Sigmoid colon (tissue), 7 donors: ENCODE results near the gene B4GALNT3. TPM values are rescaled to one million over a fixed set of nuclear protein-coding genes. Genes with fewer than 3 reads are reported as not detected.

Experiments
- DNase-seq: peaks from one replicate; pipeline ENCODE4 v3.0.0-alpha.2; 2019
- H3K27ac ChIP-seq, 4 donors: fragments of 200-600 bp; sonication (generic); one replicate each; pipeline ENCODE4 v1.5.1; 2016 to 2019; ENCODE audit warnings: mild to moderate bottlenecking in 1 of 4
- H3K27me3 ChIP-seq, 3 donors: fragments of 200-600 bp; sonication (generic); one replicate each; pipeline ENCODE4 v1.5.1; 2019; ENCODE audit warnings: mild to moderate bottlenecking in 1 of 3
- H3K36me3 ChIP-seq, 4 donors: fragments of 200-600 bp; sonication (generic); one replicate each; pipeline ENCODE4 v1.5.1; 2016 to 2019
- H3K4me1 ChIP-seq, 4 donors: fragments of 200-600 bp; sonication (generic); one replicate each; pipeline ENCODE4 v1.5.1; 2017 to 2019
- H3K4me3 ChIP-seq, 4 donors: fragments of 200-600 bp; sonication (generic); one replicate each; pipeline ENCODE4 v1.5.1; 2017 to 2019; ENCODE audit warnings: mild to moderate bottlenecking in 2 of 4, moderate library complexity in 1 of 4
- H3K9me3 ChIP-seq, 4 donors: fragments of 200-600 bp in 3 of 4; sonication (generic) in 3 of 4; one replicate each; pipeline versions ENCODE4 v1.5.1 to v1.6.1; 2013 to 2019
- EP300 ChIP-seq, 4 donors: sonication (generic); formaldehyde crosslinking; IDR thresholded peaks; one replicate each; pipeline ENCODE4 v1.6.1; 2017; ENCODE audit warnings: antibody characterized with exemption in 4 of 4
- POLR2A ChIP-seq, 2 donors: fragments of 450-650 bp; IDR thresholded peaks; one replicate each; pipeline ENCODE4 v1.6.1; 2016; ENCODE audit warnings: antibody characterized with exemption in 2 of 2, mild to moderate bottlenecking in 2 of 2, moderate library complexity in 2 of 2
- POLR2AphosphoS5 ChIP-seq, 4 donors: sonication (generic); formaldehyde crosslinking; IDR thresholded peaks; one replicate each; pipeline ENCODE4 v1.6.1; 2017; ENCODE audit warnings: antibody characterized with exemption in 4 of 4
- WGBS, 2 donors: extraction: QIAGEN DNeasy Blood & Tissue Kit; methylation state at CpG; one replicate each; pipeline ENCODE4 v1.1.7; 2013; 5-methylcytosine and 5-hydroxymethylcytosine counted together
- intact Hi-C: fragments of 100-400 bp; cut with DNase I; formaldehyde crosslinking; loops from one replicate; pipeline ENCODE4 v1.15.1; 2023
- polyA plus RNA-seq, 3 donors: library from polyadenylated mRNA; stranded (reverse); fragments of 200-250 nt; gene quantifications; one replicate each; pipeline ENCODE4 v1.2.3, GENCODE V29; 2013
- total RNA-seq, 4 donors: library from RNA; depleted of rRNA; stranded (reverse); fragments of >200 nt; gene quantifications; one replicate each; pipeline ENCODE4 v1.1.0, GENCODE V29; 2016
- TF ChIP-seq, protein P1 (sequence below), 4 experiments: fragments of 450-650 bp in 3 of 4; fragments of 200-600 bp in 1 of 4; IDR thresholded peaks; one replicate each; pipeline ENCODE4 v1.5.1; 2016 to 2019; ENCODE audit warnings: antibody characterized with exemption in 4 of 4, mild to moderate bottlenecking in 3 of 4, moderate library complexity in 2 of 4
- donor health status: healthy with polysubstance abuse.
- donor health status: Bipolar disorder and iron deficiency.
- donor health status: healthy.

Gene B4GALNT3
- total and polyA plus RNA-seq, 7 donors = under 0.01 to 74.2 (median 0.36) TPM

DNA sequence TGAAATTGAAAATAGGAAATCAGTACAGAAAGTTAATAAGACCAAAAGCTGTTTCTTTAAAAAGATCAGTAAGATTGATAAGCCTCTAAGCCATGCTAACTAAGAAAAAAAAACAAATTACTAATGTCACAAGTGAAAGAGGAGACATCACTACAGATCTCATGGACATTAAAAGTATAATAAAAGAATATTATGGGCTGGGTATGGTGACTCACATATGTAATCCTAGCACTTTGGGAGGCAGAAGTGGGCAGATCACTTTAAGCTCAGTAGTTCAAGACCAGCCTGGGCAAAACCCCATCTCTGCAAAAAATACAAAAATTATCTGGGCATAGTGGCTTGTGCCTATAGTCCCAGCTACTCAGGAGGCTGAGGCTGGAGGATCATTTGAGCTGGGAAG lies 30.5 kb downstream of the B4GALNT3 start:
- Histone ChIP-seq H3K27ac (no peak overlapping the region), H3K27me3 (no peaks in the 10 kb centered on the region), H3K9me3 (peaks cover 0 to 13% (median 0%) of the 10 kb centered on the region in 4 donors), H3K4me1 (no peaks in the 10 kb centered on the region), H3K4me3 (no peak overlapping the region), H3K36me3 (no peaks in the 10 kb centered on the region)
- intact Hi-C loops = no loop called here
- no peak for DNase-seq
- TF ChIP-seq POLR2AphosphoS5 (IDR thresholded peaks at IDR 0.05) (no peak), POLR2A (IDR thresholded peaks at IDR 0.05) (no peak), EP300 (IDR thresholded peaks at IDR 0.05) (no peak)
- TF ChIP-seq, protein P1, sequence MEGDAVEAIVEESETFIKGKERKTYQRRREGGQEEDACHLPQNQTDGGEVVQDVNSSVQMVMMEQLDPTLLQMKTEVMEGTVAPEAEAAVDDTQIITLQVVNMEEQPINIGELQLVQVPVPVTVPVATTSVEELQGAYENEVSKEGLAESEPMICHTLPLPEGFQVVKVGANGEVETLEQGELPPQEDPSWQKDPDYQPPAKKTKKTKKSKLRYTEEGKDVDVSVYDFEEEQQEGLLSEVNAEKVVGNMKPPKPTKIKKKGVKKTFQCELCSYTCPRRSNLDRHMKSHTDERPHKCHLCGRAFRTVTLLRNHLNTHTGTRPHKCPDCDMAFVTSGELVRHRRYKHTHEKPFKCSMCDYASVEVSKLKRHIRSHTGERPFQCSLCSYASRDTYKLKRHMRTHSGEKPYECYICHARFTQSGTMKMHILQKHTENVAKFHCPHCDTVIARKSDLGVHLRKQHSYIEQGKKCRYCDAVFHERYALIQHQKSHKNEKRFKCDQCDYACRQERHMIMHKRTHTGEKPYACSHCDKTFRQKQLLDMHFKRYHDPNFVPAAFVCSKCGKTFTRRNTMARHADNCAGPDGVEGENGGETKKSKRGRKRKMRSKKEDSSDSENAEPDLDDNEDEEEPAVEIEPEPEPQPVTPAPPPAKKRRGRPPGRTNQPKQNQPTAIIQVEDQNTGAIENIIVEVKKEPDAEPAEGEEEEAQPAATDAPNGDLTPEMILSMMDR (IDR thresholded peaks at IDR 0.05) = no peak

DNA sequence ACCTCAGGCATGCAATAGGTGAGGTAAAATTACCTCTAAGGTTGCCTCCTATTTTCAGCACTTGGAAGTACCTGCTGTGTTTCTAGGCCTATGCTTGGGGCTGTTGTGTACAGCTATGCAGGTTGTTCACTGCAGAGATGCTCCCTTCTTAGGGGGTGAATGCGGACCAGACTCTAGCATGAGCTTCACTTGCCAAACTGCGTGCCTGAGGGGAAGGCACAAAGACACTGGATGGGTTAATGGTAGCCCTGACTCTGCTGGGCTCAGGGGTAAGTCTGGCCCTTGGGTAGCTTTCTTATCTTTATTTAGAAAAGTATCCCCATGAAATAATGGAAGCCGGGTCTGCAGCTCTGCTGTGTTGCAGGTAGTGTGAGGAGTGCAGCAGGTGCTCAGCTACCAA lies 35.7 kb downstream of the B4GALNT3 start:
- Histone ChIP-seq H3K4me3 (no peak overlapping the region), H3K36me3 (no peaks in the 10 kb centered on the region), H3K9me3 (peaks cover 0 to under 1% (median 0%) of the 10 kb centered on the region in 4 donors), H3K27ac (no peak overlapping the region), H3K27me3 (no peaks in the 10 kb centered on the region), H3K4me1 (no peaks in the 10 kb centered on the region)
- no peak for DNase-seq
- intact Hi-C loops = no loop called here
- TF ChIP-seq POLR2AphosphoS5 (IDR thresholded peaks at IDR 0.05) (no peak), EP300 (IDR thresholded peaks at IDR 0.05) (no peak), POLR2A (IDR thresholded peaks at IDR 0.05) (no peak)
- TF ChIP-seq, protein P1 (IDR thresholded peaks at IDR 0.05) = no peak
- 90 to 95% methylated on average over 3 of the region's 3 CpGs for WGBS, 2 donors

DNA sequence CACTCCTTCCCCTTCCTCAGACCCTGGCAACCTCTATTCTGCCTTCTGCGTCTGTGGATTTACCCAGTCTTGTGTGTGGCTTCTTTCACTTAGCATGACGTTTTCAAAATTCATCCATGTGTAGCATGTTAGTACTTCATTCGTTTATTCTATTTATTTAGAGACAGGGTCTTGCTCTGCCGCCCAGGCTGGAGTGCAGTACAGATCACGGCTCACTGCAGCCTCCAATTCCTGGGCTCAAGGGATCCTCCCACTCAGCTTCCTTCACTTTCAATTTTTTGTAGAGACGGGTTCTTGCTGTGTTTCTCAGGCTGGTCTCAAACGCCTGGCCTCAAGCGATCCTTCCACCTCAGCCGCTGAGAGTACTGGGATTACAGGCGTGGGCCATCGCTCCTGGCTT lies 37.0 kb downstream of the B4GALNT3 start:
- Histone ChIP-seq H3K27ac (no peak overlapping the region), H3K4me3 (no peak overlapping the region), H3K4me1 (no peaks in the 10 kb centered on the region), H3K9me3 (no peaks in the 10 kb centered on the region), H3K27me3 (no peaks in the 10 kb centered on the region), H3K36me3 (no peaks in the 10 kb centered on the region)
- intact Hi-C loops = no loop called here
- WGBS, 2 donors = 92 to 95% methylated on average over 11 of the region's 11 CpGs
- TF ChIP-seq, protein P1 (IDR thresholded peaks at IDR 0.05) = no peak
- TF ChIP-seq POLR2A (IDR thresholded peaks at IDR 0.05) (no peak), EP300 (IDR thresholded peaks at IDR 0.05) (no peak), POLR2AphosphoS5 (IDR thresholded peaks at IDR 0.05) (no peak)
- no peak for DNase-seq

DNA sequence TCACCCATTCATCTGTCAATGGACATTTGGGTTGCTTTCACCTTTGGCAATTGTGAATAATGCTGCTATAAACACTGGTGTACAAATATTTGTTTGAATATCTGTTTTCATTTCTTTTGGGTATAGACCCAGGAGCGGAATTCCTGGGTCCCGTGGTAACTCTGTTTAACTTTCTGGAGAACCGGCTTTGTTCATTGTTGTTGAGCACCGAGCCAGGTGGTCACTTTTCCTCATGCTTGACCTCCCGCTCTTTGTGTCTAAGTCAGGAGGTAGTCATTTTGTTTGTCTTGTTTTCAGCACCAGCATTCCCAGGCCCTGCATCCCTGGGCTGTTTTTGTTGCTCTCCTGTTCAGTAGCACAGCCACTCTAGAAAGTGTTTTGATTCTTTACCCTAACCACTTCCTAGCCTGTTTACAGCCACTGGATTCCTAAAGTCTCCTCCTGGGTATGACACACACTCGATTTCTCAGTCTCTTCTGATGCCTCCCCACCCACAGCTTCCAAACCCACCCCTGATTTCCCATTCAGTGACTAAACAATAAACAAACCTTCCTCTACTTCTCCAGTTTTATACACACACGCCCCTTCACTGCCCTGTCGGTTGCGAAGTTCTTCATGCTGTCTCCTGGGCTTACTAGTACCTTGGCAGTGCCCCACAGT lies 37.9 kb downstream of the B4GALNT3 start:
- H3K4me3 ChIP-seq = no peak overlapping the region
- DNase-seq = no peak
- H3K4me1 ChIP-seq = no peaks in the 10 kb centered on the region
- intact Hi-C loops = no loop called here
- no peak overlapping the region for H3K27ac ChIP-seq
- TF ChIP-seq, protein P1 (IDR thresholded peaks at IDR 0.05) = no peak
- H3K27me3 ChIP-seq = no peaks in the 10 kb centered on the region
- no peaks in the 10 kb centered on the region for H3K9me3 ChIP-seq
- no peaks in the 10 kb centered on the region for H3K36me3 ChIP-seq
- WGBS, 2 donors = 81 to 84% methylated on average over 9 of the region's 9 CpGs

DNA sequence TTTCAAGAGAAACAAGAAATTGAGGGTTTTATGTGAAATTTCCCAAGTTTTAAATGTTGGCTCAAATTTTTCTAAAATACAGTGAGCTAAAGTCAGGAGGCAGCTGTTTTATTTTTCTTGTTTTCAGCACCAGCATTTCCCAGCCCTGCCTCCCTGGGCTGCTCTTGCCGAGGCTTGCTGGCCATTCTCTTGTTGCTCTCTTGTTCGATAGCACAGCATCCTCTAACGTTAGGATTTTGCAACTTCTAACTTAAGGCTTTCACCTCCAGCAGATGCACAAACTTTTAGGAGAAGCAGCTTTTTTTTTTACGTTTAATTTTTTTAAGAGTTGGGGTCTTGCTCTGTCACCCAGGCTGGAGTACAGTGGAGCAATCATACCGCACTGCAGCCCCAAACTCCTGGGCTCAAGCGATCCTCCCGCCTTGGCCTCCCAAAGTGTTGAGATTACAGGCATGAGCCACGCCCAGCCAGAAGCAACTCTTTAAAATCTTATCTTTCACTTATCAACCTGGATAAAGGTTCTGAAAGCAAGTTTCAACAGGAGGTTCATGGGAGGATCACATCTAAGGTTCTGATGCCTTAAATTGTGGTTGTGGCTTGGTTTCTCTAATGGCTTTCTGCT lies 40.2 kb downstream of the B4GALNT3 start:
- H3K27ac ChIP-seq = no peak overlapping the region
- TF ChIP-seq EP300 (IDR thresholded peaks at IDR 0.05) = no peak
- TF ChIP-seq POLR2A (IDR thresholded peaks at IDR 0.05) = no peak
- TF ChIP-seq, protein P1 (IDR thresholded peaks at IDR 0.05) = no peak
- no peak for TF ChIP-seq POLR2AphosphoS5 (IDR thresholded peaks at IDR 0.05)
- intact Hi-C loops = no loop called here

More for the DNA sequence above, 40.2 kb downstream of the B4GALNT3 start:
- no peak overlapping the region for H3K4me3 ChIP-seq
- H3K9me3 ChIP-seq = no peaks in the 10 kb centered on the region
- no peak for DNase-seq
- H3K36me3 ChIP-seq = no peaks in the 10 kb centered on the region
- WGBS, 2 donors = 40 to 83% methylated on average over 8 of the region's 8 CpGs
- H3K27me3 ChIP-seq = no peaks in the 10 kb centered on the region
- no peaks in the 10 kb centered on the region for H3K4me1 ChIP-seq
